K562 (cell line): ENCODE results near the gene NKIRAS2. TPM values are rescaled to one million over a fixed set of nuclear protein-coding genes. Genes with fewer than 3 reads are reported as not detected.
A peak's percentile ranks its signal among the peaks of the same experiment; 100 is the strongest.

Source experiments
- CCAR2 ChIP-seq: fragments of 200-400 bp; formaldehyde crosslinking; IDR thresholded peaks from 2 replicates; pipeline ENCODE4 v1.6.1; 2017; ENCODE audit warnings: mild to moderate bottlenecking, low read depth, low read length
- CEBPB ChIP-seq: fragments of 450-650 bp; IDR thresholded peaks from 2 replicates; pipeline ENCODE4 v1.6.1; 2016; ENCODE audit warnings: missing genetic modification characterization, missing compliant biosample characterization
- CREBBP ChIP-seq: IDR thresholded peaks from one replicate; pipeline ENCODE4 v1.6.1; 2012; ENCODE audit warnings: low read depth, mild to moderate bottlenecking, control low read depth, inconsistent platforms, low read length
- HDAC3 ChIP-seq: fragments of 450-650 bp; IDR thresholded peaks from 2 replicates; pipeline ENCODE4 v1.6.1; 2018; ENCODE audit warnings: borderline replicate concordance, mild to moderate bottlenecking, moderate library complexity; ENCODE audit not compliant: partially characterized antibody
- NR4A1 ChIP-seq, 2 experiments: fragments of 250-450 bp in 1 of 2; fragments of 450-650 bp in 1 of 2; sonication (Bioruptor Pico) in 1 of 2; IDR thresholded peaks; 2 replicates each; pipeline versions ENCODE4 v1.4.0 to v1.6.1; 2016 to 2020; ENCODE audit warnings: mild to moderate bottlenecking in 2 of 2, missing compliant biosample characterization in 1 of 2, missing genetic modification characterization in 1 of 2, moderate library complexity in 1 of 2
- PCBP1 ChIP-seq: fragments of 200-400 bp; formaldehyde crosslinking; IDR thresholded peaks from 2 replicates; pipeline ENCODE4 v1.6.1; 2018; ENCODE audit warnings: mild to moderate bottlenecking, low read depth, low read length; ENCODE audit not compliant: poor library complexity, severe bottlenecking
- RBBP5 ChIP-seq: fragments of 200-600 bp; sonication (generic); IDR thresholded peaks from 2 replicates; pipeline ENCODE4 v1.6.1; 2012; ENCODE audit warnings: borderline replicate concordance, mild to moderate bottlenecking, low read length, control low read depth, inconsistent platforms; ENCODE audit not compliant: insufficient read depth, poor library complexity, severe bottlenecking
- RFX1 ChIP-seq: fragments of 450-650 bp; IDR thresholded peaks from 2 replicates; pipeline ENCODE4 v1.6.1; 2016; ENCODE audit warnings: mild to moderate bottlenecking, moderate library complexity
- SP2 ChIP-seq: IDR thresholded peaks from 2 replicates; pipeline ENCODE4 v1.6.1; 2011; ENCODE audit warnings: mild to moderate bottlenecking, low read depth, low read length, moderate library complexity; ENCODE audit not compliant: poor library complexity, severe bottlenecking; ENCODE audit errors: extremely low read depth
- STAG1 ChIP-seq: sonication (generic); formaldehyde crosslinking; IDR thresholded peaks from 2 replicates; pipeline ENCODE4 v1.5.0; 2020; ENCODE audit warnings: missing genetic modification reagents, borderline replicate concordance
- STAT5A ChIP-seq: IDR thresholded peaks from 2 replicates; pipeline ENCODE4 v1.6.1; 2012; ENCODE audit warnings: low read length, inconsistent platforms, borderline replicate concordance
- ZNF354B ChIP-seq: fragments of 250-450 bp; sonication (Bioruptor Pico); IDR thresholded peaks from 2 replicates; pipeline ENCODE4 v1.4.0; 2020
- ZNF583 ChIP-seq: fragments of 250-450 bp; sonication (Bioruptor Pico); IDR thresholded peaks from 2 replicates; pipeline ENCODE4 v1.4.0; 2020
- ZNF76 ChIP-seq: fragments of 250-450 bp; sonication (Bioruptor Pico); IDR thresholded peaks from 2 replicates; pipeline ENCODE4 v1.4.0; 2020; ENCODE audit warnings: mild to moderate bottlenecking, moderate library complexity, borderline replicate concordance
- ZNF79 ChIP-seq: fragments of 250-450 bp; sonication (Bioruptor Pico); IDR thresholded peaks from 2 replicates; pipeline ENCODE4 v1.4.0; 2020; ENCODE audit warnings: low read depth, mild to moderate bottlenecking, moderate library complexity
- polyA plus RNA-seq, 8 experiments: library from polyadenylated mRNA; depleted of rRNA in 4 of 8; stranded (reverse) in 5 of 8; unstranded in 3 of 8; fragments of >200 nt; fragmentation: Nextera tagmentation in 2 of 8; fragmentation: Illumina TruSeq in 1 of 8; extraction: Ambion mirVana in 2 of 8; extraction: Trizol in 1 of 8; gene quantifications; 2 replicates each; pipeline versions ENCODE4 v1.2.1 to v1.2.3, GENCODE V29; 2011 to 2014; ENCODE audit warnings: inconsistent platforms in 1 of 8, missing spikeins in 1 of 8
- total RNA-seq, 7 experiments: library from RNA; depleted of rRNA in 6 of 7; stranded (reverse); fragments of >200 nt in 6 of 7; fragmentation: Illumina TruSeq in 2 of 7; extraction: Trizol in 2 of 7; gene quantifications; 2 replicates each; pipeline versions ENCODE4 v1.2.1 to v1.2.3, GENCODE V29; 2011 to 2021; ENCODE audit warnings: low replicate concordance in 1 of 7
- TF ChIP-seq, protein P1 (sequence below), 3 experiments: fragments of 200-800 bp in 1 of 3; sonication (Bioruptor generic) in 1 of 3; sonication (generic) in 1 of 3; formaldehyde crosslinking in 1 of 3; IDR thresholded peaks; 2 replicates each; pipeline versions ENCODE4 v1.6.1 to v1.8.0; 2016 to 2022; ENCODE audit warnings: mild to moderate bottlenecking in 2 of 3, missing compliant biosample characterization in 2 of 3, missing genetic modification characterization in 2 of 3, missing genetic modification reagents in 1 of 3
- TF ChIP-seq, protein P2 (sequence below): sonication (generic); formaldehyde crosslinking; IDR thresholded peaks from 2 replicates; pipeline ENCODE4 v1.8.0; 2022; ENCODE audit warnings: mild to moderate bottlenecking, missing genetic modification reagents
- TF ChIP-seq, protein P3 (sequence below): sonication (generic); formaldehyde crosslinking; IDR thresholded peaks from 2 replicates; pipeline ENCODE4 v1.8.1; 2023; ENCODE audit warnings: mild to moderate bottlenecking, missing genetic modification reagents, moderate library complexity
- TF ChIP-seq, protein P4 (sequence below): fragments of 250-450 bp; sonication (Bioruptor Pico); IDR thresholded peaks from 2 replicates; pipeline ENCODE4 v1.8.0; 2021; ENCODE audit warnings: mild to moderate bottlenecking, moderate library complexity
- TF ChIP-seq, protein P5 (sequence below), 3 experiments: IDR thresholded peaks in 2 of 3; conservative IDR thresholded peaks in 1 of 3; 2 replicates each; pipeline ENCODE4 v1.5.1; 2011 to 2012; ENCODE audit warnings: low read length in 3 of 3, mild to moderate bottlenecking in 3 of 3, control low read depth in 2 of 3, improper control_type of control experiment in 1 of 3, inconsistent platforms in 1 of 3, low read depth in 1 of 3, mixed read lengths in 1 of 3, moderate library complexity in 1 of 3; ENCODE audit not compliant: insufficient read depth in 2 of 3

Gene NKIRAS2
- total and polyA plus RNA-seq, 9 of the 15 experiments (the other 6 are each of a cell fraction or from before 2014, with no cell fraction given): 10.1 to 65.5 (median 29.8) TPM

DNA sequence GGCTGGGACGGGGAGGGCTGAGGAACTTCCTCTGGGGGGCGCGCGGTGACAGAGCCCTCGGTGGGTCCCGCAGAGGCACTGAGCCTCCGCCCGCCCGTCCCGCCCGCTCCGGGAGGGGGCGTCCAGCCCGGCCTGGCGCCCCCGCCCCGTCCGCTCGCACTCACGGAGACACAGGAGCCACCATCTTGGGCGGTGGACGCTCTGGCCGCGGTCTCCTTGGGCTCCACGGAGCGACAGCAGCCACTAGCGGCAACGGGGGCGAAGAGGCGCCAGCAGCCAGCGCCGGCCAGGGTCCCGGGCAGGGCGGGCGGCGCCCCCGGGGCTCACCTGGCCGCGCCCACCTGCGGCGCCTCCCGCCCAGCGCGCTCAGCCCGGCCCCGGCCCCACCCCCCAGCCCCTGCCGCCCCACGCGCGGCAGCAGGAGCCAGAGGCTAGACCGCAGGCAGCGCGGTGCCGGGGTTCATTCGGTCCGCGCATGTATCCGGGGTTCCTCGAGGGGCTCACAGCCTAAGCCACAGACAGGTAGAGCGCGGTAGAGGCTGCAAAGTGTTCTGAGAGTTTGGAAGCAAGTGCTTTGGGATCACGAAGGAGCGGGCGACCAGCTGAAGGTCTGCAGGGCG, 30.6 kb downstream of the NKIRAS2 start, which contains the start of gene C17orf113 (continued):
- TF ChIP-seq SP2 (peak; percentile 77), STAG1 (CRISPR knock-in tag) (no peak), PCBP1 (peak; percentile 33), CREBBP (no peak), NR4A1 (CRISPR knock-in tag; IDR thresholded peaks at IDR 0.05) (no peak), NR4A1 (tag; IDR thresholded peaks at IDR 0.05) (no peak), CCAR2 (no peak), ZNF583 (no peak), ZNF354B (no peak), STAT5A (no peak), RFX1 (no peak), RBBP5 (no peak), ZNF79 (no peak), ZNF76 (CRISPR knock-in tag) (no peak), HDAC3 (no peak), CEBPB (tag) (no peak)
- TF ChIP-seq, protein P1, sequence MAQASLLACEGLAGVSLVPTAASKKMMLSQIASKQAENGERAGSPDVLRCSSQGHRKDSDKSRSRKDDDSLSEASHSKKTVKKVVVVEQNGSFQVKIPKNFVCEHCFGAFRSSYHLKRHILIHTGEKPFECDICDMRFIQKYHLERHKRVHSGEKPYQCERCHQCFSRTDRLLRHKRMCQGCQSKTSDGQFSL (CRISPR knock-in tag; IDR thresholded peaks at IDR 0.05): no peak
- TF ChIP-seq, protein P1 (tag; IDR thresholded peaks at IDR 0.05): no peak
- TF ChIP-seq, protein P2, sequence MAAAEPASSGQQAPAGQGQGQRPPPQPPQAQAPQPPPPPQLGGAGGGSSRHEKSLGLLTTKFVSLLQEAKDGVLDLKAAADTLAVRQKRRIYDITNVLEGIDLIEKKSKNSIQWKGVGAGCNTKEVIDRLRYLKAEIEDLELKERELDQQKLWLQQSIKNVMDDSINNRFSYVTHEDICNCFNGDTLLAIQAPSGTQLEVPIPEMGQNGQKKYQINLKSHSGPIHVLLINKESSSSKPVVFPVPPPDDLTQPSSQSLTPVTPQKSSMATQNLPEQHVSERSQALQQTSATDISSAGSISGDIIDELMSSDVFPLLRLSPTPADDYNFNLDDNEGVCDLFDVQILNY: no peak
- TF ChIP-seq, protein P3, sequence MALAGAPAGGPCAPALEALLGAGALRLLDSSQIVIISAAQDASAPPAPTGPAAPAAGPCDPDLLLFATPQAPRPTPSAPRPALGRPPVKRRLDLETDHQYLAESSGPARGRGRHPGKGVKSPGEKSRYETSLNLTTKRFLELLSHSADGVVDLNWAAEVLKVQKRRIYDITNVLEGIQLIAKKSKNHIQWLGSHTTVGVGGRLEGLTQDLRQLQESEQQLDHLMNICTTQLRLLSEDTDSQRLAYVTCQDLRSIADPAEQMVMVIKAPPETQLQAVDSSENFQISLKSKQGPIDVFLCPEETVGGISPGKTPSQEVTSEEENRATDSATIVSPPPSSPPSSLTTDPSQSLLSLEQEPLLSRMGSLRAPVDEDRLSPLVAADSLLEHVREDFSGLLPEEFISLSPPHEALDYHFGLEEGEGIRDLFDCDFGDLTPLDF (CRISPR knock-in tag): no peak
- TF ChIP-seq, protein P4, sequence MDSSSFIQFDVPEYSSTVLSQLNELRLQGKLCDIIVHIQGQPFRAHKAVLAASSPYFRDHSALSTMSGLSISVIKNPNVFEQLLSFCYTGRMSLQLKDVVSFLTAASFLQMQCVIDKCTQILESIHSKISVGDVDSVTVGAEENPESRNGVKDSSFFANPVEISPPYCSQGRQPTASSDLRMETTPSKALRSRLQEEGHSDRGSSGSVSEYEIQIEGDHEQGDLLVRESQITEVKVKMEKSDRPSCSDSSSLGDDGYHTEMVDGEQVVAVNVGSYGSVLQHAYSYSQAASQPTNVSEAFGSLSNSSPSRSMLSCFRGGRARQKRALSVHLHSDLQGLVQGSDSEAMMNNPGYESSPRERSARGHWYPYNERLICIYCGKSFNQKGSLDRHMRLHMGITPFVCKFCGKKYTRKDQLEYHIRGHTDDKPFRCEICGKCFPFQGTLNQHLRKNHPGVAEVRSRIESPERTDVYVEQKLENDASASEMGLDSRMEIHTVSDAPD (CRISPR knock-in tag): no peak
- TF ChIP-seq, protein P5, sequence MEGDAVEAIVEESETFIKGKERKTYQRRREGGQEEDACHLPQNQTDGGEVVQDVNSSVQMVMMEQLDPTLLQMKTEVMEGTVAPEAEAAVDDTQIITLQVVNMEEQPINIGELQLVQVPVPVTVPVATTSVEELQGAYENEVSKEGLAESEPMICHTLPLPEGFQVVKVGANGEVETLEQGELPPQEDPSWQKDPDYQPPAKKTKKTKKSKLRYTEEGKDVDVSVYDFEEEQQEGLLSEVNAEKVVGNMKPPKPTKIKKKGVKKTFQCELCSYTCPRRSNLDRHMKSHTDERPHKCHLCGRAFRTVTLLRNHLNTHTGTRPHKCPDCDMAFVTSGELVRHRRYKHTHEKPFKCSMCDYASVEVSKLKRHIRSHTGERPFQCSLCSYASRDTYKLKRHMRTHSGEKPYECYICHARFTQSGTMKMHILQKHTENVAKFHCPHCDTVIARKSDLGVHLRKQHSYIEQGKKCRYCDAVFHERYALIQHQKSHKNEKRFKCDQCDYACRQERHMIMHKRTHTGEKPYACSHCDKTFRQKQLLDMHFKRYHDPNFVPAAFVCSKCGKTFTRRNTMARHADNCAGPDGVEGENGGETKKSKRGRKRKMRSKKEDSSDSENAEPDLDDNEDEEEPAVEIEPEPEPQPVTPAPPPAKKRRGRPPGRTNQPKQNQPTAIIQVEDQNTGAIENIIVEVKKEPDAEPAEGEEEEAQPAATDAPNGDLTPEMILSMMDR (IDR thresholded peaks at IDR 0.05 in 2 of 3, conservative IDR thresholded peaks at IDR 0.05 in 1 of 3; ENCODE audit: insufficient read depth in 2 of 3, low read depth in 1 of 3, low read length in 3 of 3): peak; percentile 36 to 76 (median 51); a peak in 5 of 6 replicates
